Lung (tissue), 12 donors: ENCODE results near the gene SCARF2. TPM values are rescaled to one million over a fixed set of nuclear protein-coding genes. Genes with fewer than 3 reads are reported as not detected.

ENCODE experiments used
- ATAC-seq: fragments of 200-7000 bp; cut with Tn5 transposase; one replicate; pipeline ENCODE4 v1.9.1; 2020; ENCODE audit warnings: moderate number of reproducible peaks; ENCODE audit not compliant: insufficient read depth, low FRiP score
- DNase-seq, 3 donors: peaks; one replicate each; pipeline ENCODE4 v3.0.0-alpha.2; 2013 to 2017
- H3K27ac ChIP-seq, 2 donors: one replicate each; pipeline ENCODE4 v1.5.1; 2013; ENCODE audit warnings: mild to moderate bottlenecking in 2 of 2, moderate library complexity in 2 of 2, control low read depth in 1 of 2, inconsistent platforms in 1 of 2, low read depth in 1 of 2, low read length in 1 of 2
- H3K27me3 ChIP-seq, 3 donors: one replicate each; pipeline ENCODE4 v1.5.1; 2013; ENCODE audit warnings: low read length in 2 of 3; ENCODE audit not compliant: control insufficient read depth in 3 of 3, insufficient read depth in 3 of 3
- H3K36me3 ChIP-seq, 4 donors: one replicate each; pipeline ENCODE4 v1.5.1; 2013; ENCODE audit warnings: low read length in 4 of 4, mild to moderate bottlenecking in 1 of 4, moderate library complexity in 1 of 4; ENCODE audit not compliant: control insufficient read depth in 4 of 4, insufficient read depth in 4 of 4
- H3K4me1 ChIP-seq, 5 donors: one replicate each; pipeline ENCODE4 v1.5.1; 2013; ENCODE audit warnings: low read length in 5 of 5, mild to moderate bottlenecking in 2 of 5, moderate library complexity in 1 of 5; ENCODE audit not compliant: control insufficient read depth in 5 of 5, insufficient read depth in 5 of 5
- H3K4me3 ChIP-seq: one replicate; pipeline ENCODE4 v1.5.1; 2013; ENCODE audit warnings: mild to moderate bottlenecking, control low read depth, moderate library complexity
- H3K9ac ChIP-seq, 2 donors: one replicate each; pipeline ENCODE4 v1.5.1; 2013; ENCODE audit warnings: low read length in 2 of 2, control low read depth in 1 of 2; ENCODE audit not compliant: insufficient read depth in 1 of 2
- H3K9me3 ChIP-seq, 4 donors: one replicate each; pipeline ENCODE4 v1.5.1; 2013; ENCODE audit warnings: low read length in 3 of 4, mild to moderate bottlenecking in 1 of 4, moderate library complexity in 1 of 4; ENCODE audit not compliant: control insufficient read depth in 4 of 4, insufficient read depth in 3 of 4
- CTCF ChIP-seq: IDR thresholded peaks from 2 replicates; pipeline ENCODE4 v1.5.1; 2012; ENCODE audit warnings: mild to moderate bottlenecking; ENCODE audit errors: control extremely low read depth, extremely low read depth
- WGBS, 2 donors: extraction: QIAGEN DNeasy Blood & Tissue Kit; methylation state at CpG; one replicate each; pipeline ENCODE4 v1.1.7; 2013; 5-methylcytosine and 5-hydroxymethylcytosine counted together
- polyA plus RNA-seq, 2 donors: library from polyadenylated mRNA; stranded (reverse); fragments of 200-250 nt; gene quantifications; one replicate each; pipeline ENCODE4 v1.2.1, GENCODE V29; 2013
- total RNA-seq, 2 donors: library from RNA; depleted of rRNA in 1 of 2; stranded (reverse); fragments of >200 nt in 1 of 2; gene quantifications; one replicate each; pipeline ENCODE4 v1.2.1, GENCODE V29; 2014 to 2021
- donor health status: control.
- donor health status: control.
- donor health status: Bipolar disorder and iron deficiency.
- donor health status: healthy.
- donor health status: DM: yes; HTN: yes; CAD: no.

The SCARF2 gene
- total and polyA plus RNA-seq, 4 donors, result 4.7 to 32.9 (median 16.4) TPM

DNA sequence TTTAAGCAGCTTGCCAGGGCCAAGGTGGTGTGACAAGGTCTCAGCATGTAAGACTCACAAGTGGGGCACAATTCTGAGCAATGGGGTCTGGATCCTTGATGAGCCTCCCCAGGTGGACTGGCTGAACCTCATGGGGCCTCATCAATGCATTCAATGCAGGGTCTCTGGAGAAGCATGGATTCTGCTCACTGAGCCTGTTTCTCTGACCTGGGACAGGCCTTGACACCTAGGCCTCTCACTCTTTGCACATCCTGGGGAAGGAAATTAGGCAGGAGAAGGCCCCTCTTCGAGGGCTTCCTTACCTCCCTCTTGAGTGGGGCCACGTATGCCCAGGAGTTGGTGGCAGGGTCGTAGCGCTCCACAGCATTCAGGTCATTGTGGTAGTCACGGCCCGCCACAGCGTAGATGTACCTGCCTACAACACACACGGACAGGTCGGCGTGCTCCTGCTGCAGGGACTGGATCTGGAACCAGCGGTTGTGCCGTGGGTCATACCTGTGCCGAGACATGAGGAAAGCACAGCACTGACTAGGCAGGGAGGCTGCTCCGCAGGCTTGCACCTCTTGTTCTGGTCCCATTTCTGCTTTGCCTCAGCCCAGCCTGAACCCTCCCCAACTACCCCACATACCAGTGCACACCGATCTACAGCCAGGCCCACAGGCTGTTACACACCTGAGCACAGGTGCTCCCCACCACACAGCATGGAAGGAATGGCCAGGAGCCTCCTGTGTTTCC, 20.0 kb upstream of the SCARF2 start:
- Histone ChIP-seq H3K27ac (no peak overlapping the region), H3K4me1 (no peaks in the 10 kb centered on the region), H3K4me3 (no peak overlapping the region), H3K27me3 (no peaks in the 10 kb centered on the region), H3K9ac (no peak overlapping the region), H3K9me3 (no peaks in the 10 kb centered on the region), H3K36me3 (peaks cover 0 to 13% (median 9%) of the 10 kb centered on the region in 4 donors)
- no peak for ATAC-seq
- WGBS, 2 donors, result 91 to 94% methylated on average over 15 of the region's 15 CpGs
- no peak for TF ChIP-seq CTCF
- DNase-seq, result no peak

- Histone ChIP-seq H3K9ac (no peak overlapping the region), H3K36me3 (peaks cover 0 to 15% (median 9%) of the 10 kb centered on the region in 4 donors), H3K4me1 (no peaks in the 10 kb centered on the region), H3K27me3 (no peaks in the 10 kb centered on the region), H3K9me3 (no peaks in the 10 kb centered on the region), H3K4me3 (no peak overlapping the region), H3K27ac (no peak overlapping the region)
- DNase-seq, result no peak
- 98 to 100% methylated on average over 3 of the region's 3 CpGs for WGBS, 2 donors
- no peak for ATAC-seq
- TF ChIP-seq CTCF, result no peak
Observed at GRCh38 chr22:20456722-20457076, 19.1 kb upstream of the SCARF2 start.

DNA sequence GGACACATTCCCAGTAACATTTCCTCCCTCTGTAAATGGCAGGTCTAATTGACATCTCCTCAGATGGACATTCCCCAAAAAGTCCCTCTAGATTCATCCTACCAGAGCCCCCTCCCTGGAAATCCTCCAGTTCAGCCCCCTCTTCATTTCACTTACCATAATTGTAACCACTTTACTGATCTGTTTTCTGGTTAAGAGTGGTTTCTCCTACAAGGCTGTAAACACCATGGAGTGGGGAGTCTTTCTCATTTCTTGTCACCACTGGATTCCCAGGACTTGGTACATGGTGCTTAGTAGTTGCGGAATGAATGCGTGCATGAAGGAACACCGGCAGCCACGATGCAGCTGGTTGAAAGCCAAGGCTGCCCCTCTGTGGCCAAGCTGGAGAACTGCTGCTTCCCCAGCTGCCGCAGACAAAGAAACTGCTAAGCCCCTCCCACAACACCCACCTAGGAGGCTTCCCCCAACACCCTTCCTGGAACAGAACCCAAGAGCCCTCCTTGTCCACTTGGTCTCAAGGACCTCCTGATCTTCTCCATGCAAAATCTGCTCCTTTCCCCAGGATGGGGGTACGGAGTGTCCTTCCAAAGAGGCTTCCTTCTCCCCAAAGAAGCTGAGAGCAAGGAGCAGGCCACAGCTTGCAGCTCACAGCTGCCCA, 18.6 kb upstream of the SCARF2 start:
- Histone ChIP-seq H3K27me3 (no peaks in the 10 kb centered on the region), H3K9ac (no peak overlapping the region), H3K9me3 (no peaks in the 10 kb centered on the region), H3K36me3 (peaks cover 0 to 17% (median 10%) of the 10 kb centered on the region in 4 donors), H3K4me1 (no peaks in the 10 kb centered on the region), H3K27ac (no peak overlapping the region), H3K4me3 (no peak overlapping the region)
- WGBS, 2 donors, result 20 to 21% methylated on average over 6 of the region's 6 CpGs
- TF ChIP-seq CTCF, result peak; percentile 79
- ATAC-seq, result no peak
- DNase-seq, result peak; percentile 86 to 92 (median 90)
